H9 (cell line): ENCODE measurements around the gene PDCD6IP. TPM values are rescaled to one million over a fixed set of nuclear protein-coding genes. Genes with fewer than 3 reads are reported as not detected.

ENCODE experiments used
- DNase-seq: peaks from one replicate; pipeline ENCODE4 v3.0.0-alpha.2; 2017
- H2AFZ ChIP-seq: one replicate; pipeline ENCODE4 v1.6.1; 2013; ENCODE audit warnings: mild to moderate bottlenecking, low read length, control low read depth, moderate library complexity
- H2AK5ac ChIP-seq: 2 replicates; pipeline ENCODE4 v1.6.1; 2013; ENCODE audit warnings: low read length, control low read depth, mixed read lengths; ENCODE audit not compliant: insufficient read length
- H2BK120ac ChIP-seq: one replicate; pipeline ENCODE4 v1.6.1; 2013; ENCODE audit warnings: low read depth, mild to moderate bottlenecking, low read length, control low read depth, inconsistent platforms; ENCODE audit not compliant: poor library complexity, severe bottlenecking
- H2BK12ac ChIP-seq: 2 replicates; pipeline ENCODE4 v1.6.1; 2013; ENCODE audit warnings: low read length, control low read depth, mixed read lengths, low read depth; ENCODE audit not compliant: insufficient read length
- H2BK15ac ChIP-seq: 2 replicates; pipeline ENCODE4 v1.6.1; 2013; ENCODE audit warnings: low read depth, low read length, control low read depth
- H2BK20ac ChIP-seq: one replicate; pipeline ENCODE4 v1.6.1; 2013; ENCODE audit warnings: low read depth, mild to moderate bottlenecking, low read length, control low read depth, inconsistent platforms; ENCODE audit not compliant: poor library complexity, severe bottlenecking
- H2BK5ac ChIP-seq: 2 replicates; pipeline ENCODE4 v1.6.1; 2013; ENCODE audit warnings: low read length, control low read depth, mixed read lengths; ENCODE audit not compliant: insufficient read length
- H3K14ac ChIP-seq: 2 replicates; pipeline ENCODE4 v1.6.1; 2013; ENCODE audit warnings: low read length, control low read depth; ENCODE audit not compliant: insufficient read depth
- H3K18ac ChIP-seq: 2 replicates; pipeline ENCODE4 v1.6.1; 2013; ENCODE audit warnings: low read depth, mild to moderate bottlenecking, mixed read lengths, low read length, control low read depth; ENCODE audit not compliant: insufficient read length
- H3K23ac ChIP-seq: 2 replicates; pipeline ENCODE4 v1.6.1; 2013; ENCODE audit warnings: low read length, control low read depth, mixed read lengths, low read depth; ENCODE audit not compliant: insufficient read length
- H3K23me2 ChIP-seq: 2 replicates; pipeline ENCODE4 v1.6.1; 2013; ENCODE audit warnings: low read depth, mild to moderate bottlenecking, mixed read lengths, low read length, control low read depth; ENCODE audit not compliant: insufficient read length, poor library complexity, severe bottlenecking
- H3K27ac ChIP-seq: 2 replicates; pipeline ENCODE4 v1.5.1; 2013; ENCODE audit warnings: low read length, control low read depth, mixed read lengths, low read depth; ENCODE audit not compliant: insufficient read length
- H3K27me3 ChIP-seq: 2 replicates; pipeline ENCODE4 v1.6.1; 2013; ENCODE audit warnings: low read length, control low read depth, inconsistent platforms; ENCODE audit not compliant: insufficient read depth
- H3K4ac ChIP-seq: 2 replicates; pipeline ENCODE4 v1.6.1; 2013; ENCODE audit warnings: low read depth, mild to moderate bottlenecking, control low read depth, inconsistent platforms, low read length, moderate library complexity
- H3K4me1 ChIP-seq: 2 replicates; pipeline ENCODE4 v1.6.1; 2013; ENCODE audit warnings: low read length, control low read depth, inconsistent platforms; ENCODE audit not compliant: insufficient read depth
- H3K4me2 ChIP-seq: 2 replicates; pipeline ENCODE4 v1.6.1; 2013; ENCODE audit warnings: low read length, control low read depth, mixed read lengths; ENCODE audit not compliant: insufficient read length, insufficient read depth
- H3K56ac ChIP-seq: 2 replicates; pipeline ENCODE4 v1.6.1; 2013; ENCODE audit warnings: low read depth, mild to moderate bottlenecking, mixed read lengths, low read length, control low read depth; ENCODE audit not compliant: insufficient read length
- H3K79me1 ChIP-seq: 2 replicates; pipeline ENCODE4 v1.6.1; 2013; ENCODE audit warnings: low read depth, mild to moderate bottlenecking, moderate library complexity, low read length, control low read depth, inconsistent platforms; ENCODE audit not compliant: insufficient read depth, poor library complexity, severe bottlenecking
- H3K79me2 ChIP-seq: 2 replicates; pipeline ENCODE4 v1.6.1; 2013; ENCODE audit warnings: low read length, control low read depth, inconsistent platforms; ENCODE audit not compliant: insufficient read depth
- H3K9ac ChIP-seq: 2 replicates; pipeline ENCODE4 v1.6.1; 2013; ENCODE audit warnings: low read length, control low read depth, mixed read lengths; ENCODE audit not compliant: insufficient read length; ENCODE audit errors: extremely low read depth
- H3K9me3 ChIP-seq: one replicate; pipeline ENCODE4 v1.6.1; 2013; ENCODE audit warnings: low read depth, low read length, inconsistent platforms; ENCODE audit not compliant: control insufficient read depth
- H3T11ph ChIP-seq: one replicate; pipeline ENCODE4 v1.6.1; 2013; ENCODE audit warnings: mild to moderate bottlenecking, low read length, control low read depth, inconsistent platforms
- H4K20me1 ChIP-seq: one replicate; pipeline ENCODE4 v1.6.1; 2013; ENCODE audit not compliant: control insufficient read depth, insufficient read length, insufficient read depth
- H4K5ac ChIP-seq: 2 replicates; pipeline ENCODE4 v1.6.1; 2013; ENCODE audit warnings: low read depth, mild to moderate bottlenecking, mixed read lengths, low read length, control low read depth; ENCODE audit not compliant: insufficient read length
- H4K8ac ChIP-seq: replicated peaks from 2 replicates; pipeline ENCODE4 v1.6.1; 2013; ENCODE audit warnings: low read length, control low read depth, mixed read lengths, low read depth; ENCODE audit not compliant: insufficient read length
- H4K91ac ChIP-seq: 2 replicates; pipeline ENCODE4 v1.6.1; 2013; ENCODE audit warnings: low read depth, mild to moderate bottlenecking, moderate library complexity, mixed read lengths, low read length, control low read depth; ENCODE audit not compliant: insufficient read length
- H3K27ac Mint-ChIP-seq, 3 experiments: 2 replicates in 2 of 3; 3 replicates in 1 of 3; pipeline ENCODE4 v1.8.0; 2020 to 2021; ENCODE audit warnings: mixed read lengths in 3 of 3, mild to moderate bottlenecking in 1 of 3, moderate library complexity in 1 of 3
- H3K27me3 Mint-ChIP-seq: 2 replicates; pipeline ENCODE4 v1.8.0; 2021; ENCODE audit warnings: low read depth, mild to moderate bottlenecking, moderate library complexity, mixed read lengths
- H3K36me3 Mint-ChIP-seq, 3 experiments: 2 replicates in 2 of 3; 3 replicates in 1 of 3; pipeline ENCODE4 v1.8.0; 2020 to 2021; ENCODE audit warnings: low read depth in 3 of 3, mixed read lengths in 3 of 3; ENCODE audit not compliant: insufficient read depth in 1 of 3
- H3K4me1 Mint-ChIP-seq, 2 experiments: 2 replicates each; pipeline ENCODE4 v1.8.0; 2020; ENCODE audit warnings: mixed read lengths in 2 of 2
- H3K4me3 Mint-ChIP-seq, 2 experiments: 2 replicates in 1 of 2; 3 replicates in 1 of 2; pipeline ENCODE4 v1.8.0; 2020 to 2021; ENCODE audit warnings: mild to moderate bottlenecking in 2 of 2, mixed read lengths in 2 of 2, moderate library complexity in 1 of 2
- H3K9me3 Mint-ChIP-seq, 2 experiments: 2 replicates in 1 of 2; 3 replicates in 1 of 2; pipeline ENCODE4 v1.8.0; 2020; ENCODE audit warnings: mild to moderate bottlenecking in 2 of 2, mixed read lengths in 2 of 2, moderate library complexity in 1 of 2
- CTCF ChIP-seq: fragments of 200-600 bp; sonication (generic); conservative IDR thresholded peaks from 3 replicates; pipeline ENCODE4 v1.8.0; 2021; ENCODE audit warnings: antibody characterized with exemption, mild to moderate bottlenecking
- WGBS: extraction: QIAGEN DNeasy Blood & Tissue Kit; methylation state at CpG from one replicate; pipeline ENCODE4 v1.1.7; 2013; ENCODE audit warnings: missing lambda C conversion rate, low lambda C conversion rate, mixed read lengths; ENCODE audit not compliant: insufficient read length; ENCODE audit errors: extremely low coverage; 5-methylcytosine and 5-hydroxymethylcytosine counted together
- total RNA-seq: library from RNA; stranded (reverse); gene quantifications from 2 replicates; pipeline ENCODE4 v1.2.1, GENCODE V29; 2021

Gene PDCD6IP
- total RNA-seq, 1 experiment from 2014 or later: 109 TPM

- no peak overlapping the region for H2BK15ac ChIP-seq
- no peak overlapping the region for H3K56ac ChIP-seq
- no peak overlapping the region for H3K14ac ChIP-seq
- H3K4ac ChIP-seq: no peak overlapping the region
- no peaks in the 10 kb centered on the region for H3K9me3 ChIP-seq
- no peak overlapping the region for H2BK12ac ChIP-seq
- H4K5ac ChIP-seq: no peak overlapping the region
- H3K79me1 ChIP-seq: no peaks in the 10 kb centered on the region
- no peaks in the 10 kb centered on the region for H3K36me3 Mint-ChIP-seq
- H4K8ac ChIP-seq: no peak overlapping the region
- no peaks in the 10 kb centered on the region for H3K79me2 ChIP-seq
- H2AK5ac ChIP-seq: no peak overlapping the region
- H3K27me3 Mint-ChIP-seq: no peaks in the 10 kb centered on the region
- no peaks in the 10 kb centered on the region for H4K20me1 ChIP-seq
- H3K27ac Mint-ChIP-seq: no peak overlapping the region
- H2BK120ac ChIP-seq: no peak overlapping the region
- H3K9me3 Mint-ChIP-seq: no peaks in the 10 kb centered on the region
- no peak overlapping the region for H3K18ac ChIP-seq
- H4K91ac ChIP-seq: no peak overlapping the region
- H2BK5ac ChIP-seq: no peak overlapping the region
- TF ChIP-seq CTCF: no peak
- H3K27me3 ChIP-seq: no peaks in the 10 kb centered on the region
- no peak for DNase-seq
- H3K4me3 Mint-ChIP-seq: no peak overlapping the region
- H3K4me1 ChIP-seq: peaks cover 6% of the 10 kb centered on the region; the same call in 1 of the 2 replicates
- H3K23ac ChIP-seq: no peak overlapping the region
- H2AFZ ChIP-seq: no peak overlapping the region
- no CpG with 5 or more reads among the region's 4 CpGs for whole genome bisulfite sequencing
- H3K23me2 ChIP-seq: no peaks in the 10 kb centered on the region
- no peak overlapping the region for H3K9ac ChIP-seq
- H3K4me1 Mint-ChIP-seq: peaks cover 12 to 16% of the 10 kb centered on the region in 2 experiments
- H3T11ph ChIP-seq: no peak overlapping the region
- no peak overlapping the region for H2BK20ac ChIP-seq
- H3K27ac ChIP-seq: no peak overlapping the region
- no peak overlapping the region for H3K4me2 ChIP-seq
These were observed 119.8 kb downstream of the PDCD6IP start for GRCh38 chr3:33918126-33918756.

Other genes starting within 250 kb of the PDCD6IP start
- 55.5 and 60.5 TPM in 2 replicates for gene CLASP2, start 80.4 kb upstream of the PDCD6IP start, total RNA-seq